A673 (cell line): Measurements from ENCODE around the gene NFATC3.

Experiments
- EZH2 ChIP-seq: fragments of 200-600 bp; sonication (generic); IDR thresholded peaks from 2 replicates; pipeline ENCODE4 v1.6.1; 2017; ENCODE audit warnings: borderline replicate concordance, low read depth, mild to moderate bottlenecking, mixed read lengths, antibody characterized with exemption, low read length; ENCODE audit not compliant: poor library complexity, severe bottlenecking
- TF ChIP-seq, protein P1 (sequence below): fragments of 300-800, 200-600 bp; sonication (generic); conservative IDR thresholded peaks from 2 replicates; pipeline ENCODE4 v1.5.1; 2017; ENCODE audit warnings: low read depth, mild to moderate bottlenecking, antibody characterized with exemption, low read length, moderate library complexity, mixed read lengths

DNA sequence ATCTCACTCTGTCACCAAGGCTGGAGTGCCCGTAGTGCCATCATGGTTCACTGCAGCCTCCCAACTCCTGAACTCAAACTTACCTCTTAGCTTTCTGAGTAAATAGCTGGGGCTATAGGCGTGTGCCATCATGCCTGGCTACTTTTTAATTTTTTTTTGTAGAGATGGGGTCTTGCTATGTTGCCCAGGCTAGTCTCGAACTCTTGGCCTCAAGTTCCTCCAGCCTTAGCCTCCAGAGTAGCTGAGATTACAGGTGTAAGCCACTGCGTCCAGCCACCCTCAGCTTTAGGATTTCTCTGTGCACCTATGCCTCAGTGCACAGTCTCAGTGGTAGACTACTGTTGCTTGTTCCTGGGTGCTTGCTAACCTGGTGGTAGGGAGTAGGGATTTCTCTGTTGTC, 184.6 kb downstream of the NFATC3 start:
- TF ChIP-seq, protein P1, sequence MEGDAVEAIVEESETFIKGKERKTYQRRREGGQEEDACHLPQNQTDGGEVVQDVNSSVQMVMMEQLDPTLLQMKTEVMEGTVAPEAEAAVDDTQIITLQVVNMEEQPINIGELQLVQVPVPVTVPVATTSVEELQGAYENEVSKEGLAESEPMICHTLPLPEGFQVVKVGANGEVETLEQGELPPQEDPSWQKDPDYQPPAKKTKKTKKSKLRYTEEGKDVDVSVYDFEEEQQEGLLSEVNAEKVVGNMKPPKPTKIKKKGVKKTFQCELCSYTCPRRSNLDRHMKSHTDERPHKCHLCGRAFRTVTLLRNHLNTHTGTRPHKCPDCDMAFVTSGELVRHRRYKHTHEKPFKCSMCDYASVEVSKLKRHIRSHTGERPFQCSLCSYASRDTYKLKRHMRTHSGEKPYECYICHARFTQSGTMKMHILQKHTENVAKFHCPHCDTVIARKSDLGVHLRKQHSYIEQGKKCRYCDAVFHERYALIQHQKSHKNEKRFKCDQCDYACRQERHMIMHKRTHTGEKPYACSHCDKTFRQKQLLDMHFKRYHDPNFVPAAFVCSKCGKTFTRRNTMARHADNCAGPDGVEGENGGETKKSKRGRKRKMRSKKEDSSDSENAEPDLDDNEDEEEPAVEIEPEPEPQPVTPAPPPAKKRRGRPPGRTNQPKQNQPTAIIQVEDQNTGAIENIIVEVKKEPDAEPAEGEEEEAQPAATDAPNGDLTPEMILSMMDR, result no peak
- no peak for TF ChIP-seq EZH2
